Measurements from ENCODE around the gene KATNAL1. TPM values are rescaled to one million over a fixed set of nuclear protein-coding genes. Genes with fewer than 3 reads are reported as not detected.

Gene KATNAL1
- total RNA-seq, 3 donors from 2014 or later (not counting 1 experiment from before 2014, with no cell fraction given): 15.0 to 22.8 (median 21.9) TPM

DNA sequence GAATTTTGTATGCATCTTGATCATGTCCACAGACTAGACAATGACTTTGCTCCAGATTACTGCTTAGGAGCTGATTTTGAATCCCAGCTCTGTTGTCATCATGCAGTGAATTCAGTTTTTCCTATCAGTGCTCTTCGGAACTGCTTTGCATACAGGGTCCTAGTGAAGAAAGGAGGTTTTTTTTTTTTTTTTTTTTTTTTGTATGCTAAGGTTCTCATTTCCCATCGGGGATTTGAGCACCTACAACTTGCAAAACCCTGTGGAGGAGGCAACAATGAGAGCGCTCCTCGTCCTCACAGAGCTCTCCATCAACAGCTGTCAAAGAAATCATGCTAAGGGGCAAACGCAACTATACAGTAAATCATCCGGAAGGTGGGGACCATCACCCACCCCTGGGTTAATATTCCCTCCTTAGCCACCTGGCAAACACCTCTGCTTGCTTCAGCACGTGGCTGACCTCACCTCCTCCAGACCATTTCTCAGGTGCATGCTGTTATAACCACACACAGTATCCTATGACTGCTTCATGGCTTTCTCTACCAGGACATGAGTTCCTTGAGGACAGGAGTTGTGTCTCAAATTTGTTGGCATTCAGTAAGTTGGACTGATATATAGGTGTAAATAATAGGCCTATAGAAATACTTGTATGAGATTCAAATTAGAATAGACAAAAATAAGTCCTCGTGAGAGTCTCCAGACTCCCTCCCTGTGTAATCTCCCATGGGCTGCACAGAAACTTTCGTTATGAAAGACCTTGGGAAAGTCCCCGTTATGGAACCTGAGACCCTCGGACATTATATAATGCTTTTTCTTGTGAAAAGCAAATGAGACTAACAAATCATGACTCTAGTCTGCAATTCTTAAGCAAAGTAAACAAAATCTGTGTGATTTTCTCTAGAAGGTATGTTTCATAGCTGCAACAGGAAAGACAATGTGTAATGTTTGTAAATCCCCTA is 113.8 kb downstream of the KATNAL1 start:
- no peaks in the 10 kb centered on the region for H3K4me1 ChIP-seq (ENCODE audit: control insufficient read depth, insufficient read depth, low read length)
- 91% methylated on average over 10 of the region's 11 CpGs for WGBS (ENCODE audit: insufficient coverage)
- ATAC-seq (no peak), DNase-seq (no peak)
- no peak overlapping the region for H3K4me3 ChIP-seq (ENCODE audit: low read length)
- no peak overlapping the region for H3K4me3 Mint-ChIP-seq
- H3K27ac Mint-ChIP-seq: no peak overlapping the region
- H3K27me3 Mint-ChIP-seq (ENCODE audit: low read depth in 2 of 2): no peaks in the 10 kb centered on the region
- H3K4me1 Mint-ChIP-seq: peaks cover 0 to 5% of the 10 kb centered on the region in 2 donors
- no peaks in the 10 kb centered on the region for H3K27me3 ChIP-seq (ENCODE audit: control insufficient read depth, insufficient read depth, low read length)
- H3K9me3 Mint-ChIP-seq: no peaks in the 10 kb centered on the region
- no peaks in the 10 kb centered on the region for H3K36me3 ChIP-seq (ENCODE audit: control insufficient read depth, insufficient read depth, low read length)
- H3K36me3 Mint-ChIP-seq: no peaks in the 10 kb centered on the region
- H3K9me3 ChIP-seq (ENCODE audit: control insufficient read depth, insufficient read depth, low read length): no peaks in the 10 kb centered on the region
- TF ChIP-seq, protein P1, sequence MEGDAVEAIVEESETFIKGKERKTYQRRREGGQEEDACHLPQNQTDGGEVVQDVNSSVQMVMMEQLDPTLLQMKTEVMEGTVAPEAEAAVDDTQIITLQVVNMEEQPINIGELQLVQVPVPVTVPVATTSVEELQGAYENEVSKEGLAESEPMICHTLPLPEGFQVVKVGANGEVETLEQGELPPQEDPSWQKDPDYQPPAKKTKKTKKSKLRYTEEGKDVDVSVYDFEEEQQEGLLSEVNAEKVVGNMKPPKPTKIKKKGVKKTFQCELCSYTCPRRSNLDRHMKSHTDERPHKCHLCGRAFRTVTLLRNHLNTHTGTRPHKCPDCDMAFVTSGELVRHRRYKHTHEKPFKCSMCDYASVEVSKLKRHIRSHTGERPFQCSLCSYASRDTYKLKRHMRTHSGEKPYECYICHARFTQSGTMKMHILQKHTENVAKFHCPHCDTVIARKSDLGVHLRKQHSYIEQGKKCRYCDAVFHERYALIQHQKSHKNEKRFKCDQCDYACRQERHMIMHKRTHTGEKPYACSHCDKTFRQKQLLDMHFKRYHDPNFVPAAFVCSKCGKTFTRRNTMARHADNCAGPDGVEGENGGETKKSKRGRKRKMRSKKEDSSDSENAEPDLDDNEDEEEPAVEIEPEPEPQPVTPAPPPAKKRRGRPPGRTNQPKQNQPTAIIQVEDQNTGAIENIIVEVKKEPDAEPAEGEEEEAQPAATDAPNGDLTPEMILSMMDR (IDR thresholded peaks at IDR 0.05): no peak
- H3K27ac ChIP-seq (ENCODE audit: low read length): no peak overlapping the region
- intact Hi-C loops (cut with micrococcal nuclease): no loop called here

DNA sequence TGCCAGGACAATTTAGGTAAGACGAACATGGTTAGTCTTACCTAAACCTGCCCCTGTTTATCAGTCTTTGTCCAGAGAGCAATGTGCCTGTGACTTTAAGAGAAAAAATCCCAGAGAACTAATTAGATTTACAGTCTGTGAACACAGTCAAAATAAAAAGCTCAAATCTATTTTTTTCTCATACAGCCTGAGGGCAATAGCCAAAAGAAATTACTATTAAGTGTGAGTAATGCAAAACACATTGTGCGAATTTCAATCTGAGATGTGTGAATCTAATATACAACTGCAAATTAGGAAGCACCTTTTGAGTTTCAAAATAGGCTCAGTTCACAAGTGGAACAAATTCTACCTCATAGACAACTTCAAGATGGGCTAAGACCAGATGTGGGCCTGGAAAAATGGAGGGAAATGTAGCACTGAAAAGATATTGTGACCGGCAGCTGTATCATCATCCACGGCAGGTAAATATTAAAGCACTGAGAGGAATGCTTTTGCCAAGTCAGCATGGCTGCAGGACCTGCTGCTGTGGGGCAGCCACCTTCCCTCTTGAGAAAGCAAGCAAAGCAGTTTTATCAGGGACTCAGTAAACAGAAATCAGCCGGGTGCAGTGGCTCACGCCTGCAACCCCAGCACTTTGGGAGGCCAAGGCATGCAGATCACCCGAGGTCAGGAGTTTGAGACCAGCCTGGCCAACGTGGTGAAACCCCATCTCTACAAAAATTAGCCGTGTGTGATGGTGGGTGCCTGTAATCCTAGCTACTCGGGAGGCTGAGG is 114.8 kb downstream of the KATNAL1 start:
- Histone ChIP-seq H3K4me1 (ENCODE audit: control insufficient read depth, insufficient read depth, low read length) (no peaks in the 10 kb centered on the region), H3K4me3 (ENCODE audit: low read length) (no peak overlapping the region), H3K9me3 (ENCODE audit: control insufficient read depth, insufficient read depth, low read length) (no peaks in the 10 kb centered on the region), H3K36me3 (ENCODE audit: control insufficient read depth, insufficient read depth, low read length) (no peaks in the 10 kb centered on the region), H3K27ac (ENCODE audit: low read length) (no peak overlapping the region), H3K27me3 (ENCODE audit: control insufficient read depth, insufficient read depth, low read length) (no peaks in the 10 kb centered on the region)
- WGBS (ENCODE audit: insufficient coverage): 88% methylated on average over 9 of the region's 10 CpGs
- H3K4me1 Mint-ChIP-seq: peaks cover 0 to 5% of the 10 kb centered on the region in 2 donors
- H3K27ac Mint-ChIP-seq: no peak overlapping the region
- TF ChIP-seq, protein P1 (IDR thresholded peaks at IDR 0.05): no peak
- ATAC-seq: no peak
- H3K27me3 Mint-ChIP-seq (ENCODE audit: low read depth in 2 of 2): no peaks in the 10 kb centered on the region
- no peak for DNase-seq
- intact Hi-C loops (cut with micrococcal nuclease): no loop called here
- no peaks in the 10 kb centered on the region for H3K9me3 Mint-ChIP-seq
- no peaks in the 10 kb centered on the region for H3K36me3 Mint-ChIP-seq
- no peak overlapping the region for H3K4me3 Mint-ChIP-seq

DNA sequence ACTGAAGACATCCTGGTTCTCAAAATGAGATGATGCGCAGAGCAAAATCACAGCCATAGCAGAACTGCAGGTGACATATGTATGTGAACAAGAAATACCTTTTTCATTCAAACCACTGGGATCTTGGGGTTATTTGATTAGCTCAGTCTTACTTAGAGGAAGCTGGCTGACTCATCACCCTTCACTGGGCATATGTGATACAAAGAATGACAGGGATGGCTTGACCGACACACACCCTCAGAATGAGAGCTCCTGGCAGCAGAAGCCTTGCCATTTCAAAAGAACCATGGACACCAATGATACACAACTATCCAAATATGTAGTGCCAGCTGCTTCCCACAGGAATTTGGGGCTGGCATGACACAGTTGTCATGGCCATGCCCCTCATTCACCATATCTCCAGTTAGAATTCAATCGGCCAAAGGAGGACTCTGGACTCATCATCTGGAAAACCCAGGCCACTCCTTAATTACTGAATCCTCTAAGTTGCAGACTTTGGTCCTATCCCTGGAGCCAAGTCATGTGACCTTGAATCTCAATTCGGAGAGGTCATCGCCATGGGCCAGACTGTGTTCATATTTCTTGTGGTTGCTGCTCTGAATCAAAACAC is 115.8 kb downstream of the KATNAL1 start:
- H3K4me1 ChIP-seq (ENCODE audit: control insufficient read depth, insufficient read depth, low read length): no peaks in the 10 kb centered on the region
- no peak for ATAC-seq
- no peaks in the 10 kb centered on the region for H3K36me3 ChIP-seq (ENCODE audit: control insufficient read depth, insufficient read depth, low read length)
- no peak overlapping the region for H3K27ac ChIP-seq (ENCODE audit: low read length)
- Mint-ChIP-seq H3K27me3 (ENCODE audit: low read depth in 2 of 2) (no peaks in the 10 kb centered on the region), H3K4me1 (peaks cover 0 to 5% of the 10 kb centered on the region in 2 donors), H3K9me3 (no peaks in the 10 kb centered on the region), H3K4me3 (no peak overlapping the region), H3K36me3 (no peaks in the 10 kb centered on the region), H3K27ac (no peak overlapping the region)
- no peaks in the 10 kb centered on the region for H3K9me3 ChIP-seq (ENCODE audit: control insufficient read depth, insufficient read depth, low read length)
- H3K4me3 ChIP-seq (ENCODE audit: low read length): no peak overlapping the region
- no peak for DNase-seq
- WGBS (ENCODE audit: insufficient coverage): 85% methylated on average over 5 of the region's 5 CpGs
- no peaks in the 10 kb centered on the region for H3K27me3 ChIP-seq (ENCODE audit: control insufficient read depth, insufficient read depth, low read length)
- intact Hi-C loops (cut with micrococcal nuclease): no loop called here
- TF ChIP-seq, protein P1 (IDR thresholded peaks at IDR 0.05): no peak

All from natural killer cell (primary cell).